D721Med (cell line): ENCODE results near the gene SPP2.

Experiments
- DNase-seq: peaks from one replicate; pipeline ENCODE4 v3.0.0; 2011; ENCODE audit warnings: low spot score; ENCODE audit not compliant: insufficient read length
- FAIRE-seq: peaks from 2 replicates; lab custom pipeline; 2011; peaks lifted over from hg19 to GRCh38; lab: Jason Lieb, UNC
- CTCF ChIP-seq: IDR thresholded peaks from 2 replicates; pipeline ENCODE4 v1.5.1; 2012; ENCODE audit warnings: mild to moderate bottlenecking, control low read depth; ENCODE audit not compliant: insufficient read depth; ENCODE audit errors: missing control alignments

The SPP2 gene

GRCh38 chr2:234051374-234052070, 1.0 kb downstream of the SPP2 start:
- TF ChIP-seq CTCF: no peak
- DNase-seq (no peak), FAIRE-seq (no peak)

- DNase-seq (no peak), FAIRE-seq (no peak)
Measured at GRCh38 chr2:234058881-234059280, 8.4 kb downstream of the SPP2 start.

GRCh38 chr2:234060236-234060635, 9.7 kb downstream of the SPP2 start:
- DNase-seq (no peak), FAIRE-seq (no peak)
- TF ChIP-seq CTCF: no peak

More at GRCh38 chr2:234058881-234059280, 8.4 kb downstream of the SPP2 start:
- no peak for TF ChIP-seq CTCF

- no peak for FAIRE-seq
Measured at GRCh38 chr2:234061624-234062257, 11.2 kb downstream of the SPP2 start.

GRCh38 chr2:234066587-234066986, 16.1 kb downstream of the SPP2 start:
- TF ChIP-seq CTCF: no peak
- DNase-seq (no peak), FAIRE-seq (no peak)

More at GRCh38 chr2:234061624-234062257, 11.2 kb downstream of the SPP2 start:
- no peak for DNase-seq
- no peak for TF ChIP-seq CTCF

GRCh38 chr2:234071664-234072063, 21.2 kb downstream of the SPP2 start:
- no peak for DNase-seq
- FAIRE-seq: no peak
- no peak for TF ChIP-seq CTCF

- no peak for TF ChIP-seq CTCF
- DNase-seq: no peak
- FAIRE-seq: no peak
Measured at GRCh38 chr2:234072454-234072853, 22.0 kb downstream of the SPP2 start.
